Kidney epithelial cell (primary cell): ENCODE measurements around the gene ANKS1B. TPM values are rescaled to one million over a fixed set of nuclear protein-coding genes. Genes with fewer than 3 reads are reported as not detected.

Experiments
- DNase-seq: peaks from one replicate; pipeline ENCODE4 v3.0.0-alpha.2; 2010; ENCODE audit warnings: low read depth
- H3K27me3 ChIP-seq: 2 replicates; pipeline ENCODE4 v1.6.0; 2011; ENCODE audit warnings: low read length; ENCODE audit not compliant: control insufficient read depth, insufficient read depth
- H3K36me3 ChIP-seq: 2 replicates; pipeline ENCODE4 v1.5.1; 2011; ENCODE audit warnings: low read length; ENCODE audit not compliant: control insufficient read depth, insufficient read depth
- H3K4me3 ChIP-seq: 2 replicates; pipeline ENCODE4 v1.5.1; 2011; ENCODE audit warnings: low read depth, mild to moderate bottlenecking, control low read depth, low read length
- total RNA-seq: library from RNA; depleted of rRNA; stranded (reverse); fragments of >200 nt; gene quantifications from 2 replicates; pipeline ENCODE4 v1.2.3, GENCODE V29; 2015
- TF ChIP-seq, protein P1 (sequence below): IDR thresholded peaks from 2 replicates; pipeline ENCODE4 v1.5.1; 2011; ENCODE audit warnings: mild to moderate bottlenecking, moderate library complexity, low read length, control low read depth, inconsistent platforms; ENCODE audit not compliant: insufficient read depth, poor library complexity, severe bottlenecking

ANKS1B gene
- total RNA-seq, 1 donor from 2014 or later, result 0.13 TPM

GRCh38 chr12:98799146-98799810, 1185.5 kb downstream of the ANKS1B start:
- TF ChIP-seq, protein P1, sequence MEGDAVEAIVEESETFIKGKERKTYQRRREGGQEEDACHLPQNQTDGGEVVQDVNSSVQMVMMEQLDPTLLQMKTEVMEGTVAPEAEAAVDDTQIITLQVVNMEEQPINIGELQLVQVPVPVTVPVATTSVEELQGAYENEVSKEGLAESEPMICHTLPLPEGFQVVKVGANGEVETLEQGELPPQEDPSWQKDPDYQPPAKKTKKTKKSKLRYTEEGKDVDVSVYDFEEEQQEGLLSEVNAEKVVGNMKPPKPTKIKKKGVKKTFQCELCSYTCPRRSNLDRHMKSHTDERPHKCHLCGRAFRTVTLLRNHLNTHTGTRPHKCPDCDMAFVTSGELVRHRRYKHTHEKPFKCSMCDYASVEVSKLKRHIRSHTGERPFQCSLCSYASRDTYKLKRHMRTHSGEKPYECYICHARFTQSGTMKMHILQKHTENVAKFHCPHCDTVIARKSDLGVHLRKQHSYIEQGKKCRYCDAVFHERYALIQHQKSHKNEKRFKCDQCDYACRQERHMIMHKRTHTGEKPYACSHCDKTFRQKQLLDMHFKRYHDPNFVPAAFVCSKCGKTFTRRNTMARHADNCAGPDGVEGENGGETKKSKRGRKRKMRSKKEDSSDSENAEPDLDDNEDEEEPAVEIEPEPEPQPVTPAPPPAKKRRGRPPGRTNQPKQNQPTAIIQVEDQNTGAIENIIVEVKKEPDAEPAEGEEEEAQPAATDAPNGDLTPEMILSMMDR, result no peak
- DNase-seq, result no peak
- Histone ChIP-seq H3K36me3 (no peaks in the 10 kb centered on the region), H3K4me3 (no peak overlapping the region), H3K27me3 (no peaks in the 10 kb centered on the region)

GRCh38 chr12:98797200-98797599, 1187.5 kb downstream of the ANKS1B start:
- Histone ChIP-seq H3K4me3 (no peak overlapping the region), H3K27me3 (no peaks in the 10 kb centered on the region), H3K36me3 (no peaks in the 10 kb centered on the region)
- TF ChIP-seq, protein P1, result no peak
- DNase-seq, result no peak

DNA sequence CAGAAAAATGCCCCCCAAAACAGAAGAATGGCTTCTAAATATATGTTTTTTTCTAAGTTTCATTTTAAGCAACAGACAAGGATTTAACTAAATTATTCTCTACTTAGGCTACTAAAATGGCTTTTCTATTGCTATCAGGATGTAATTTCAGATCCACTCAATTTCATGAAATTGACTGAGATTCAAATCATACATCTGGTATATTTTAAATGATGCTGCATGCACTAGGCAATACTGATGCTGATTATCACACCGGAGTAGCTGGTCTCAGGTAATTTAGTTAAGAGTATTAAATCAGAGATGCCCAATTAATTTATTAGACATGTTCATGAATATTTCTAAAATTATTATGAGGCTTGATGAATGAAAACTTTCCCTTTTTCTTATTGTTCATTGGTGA, 1188.0 kb downstream of the ANKS1B start:
- no peaks in the 10 kb centered on the region for H3K36me3 ChIP-seq
- TF ChIP-seq, protein P1, result no peak

GRCh38 chr12:98793121-98793520, 1191.6 kb downstream of the ANKS1B start:
- no peak for DNase-seq
- Histone ChIP-seq H3K36me3 (no peaks in the 10 kb centered on the region), H3K27me3 (no peaks in the 10 kb centered on the region), H3K4me3 (no peak overlapping the region)
- TF ChIP-seq, protein P1, result no peak

More for the DNA sequence above, 1188.0 kb downstream of the ANKS1B start:
- H3K4me3 ChIP-seq, result no peak overlapping the region
- DNase-seq, result no peak
- no peaks in the 10 kb centered on the region for H3K27me3 ChIP-seq

DNA sequence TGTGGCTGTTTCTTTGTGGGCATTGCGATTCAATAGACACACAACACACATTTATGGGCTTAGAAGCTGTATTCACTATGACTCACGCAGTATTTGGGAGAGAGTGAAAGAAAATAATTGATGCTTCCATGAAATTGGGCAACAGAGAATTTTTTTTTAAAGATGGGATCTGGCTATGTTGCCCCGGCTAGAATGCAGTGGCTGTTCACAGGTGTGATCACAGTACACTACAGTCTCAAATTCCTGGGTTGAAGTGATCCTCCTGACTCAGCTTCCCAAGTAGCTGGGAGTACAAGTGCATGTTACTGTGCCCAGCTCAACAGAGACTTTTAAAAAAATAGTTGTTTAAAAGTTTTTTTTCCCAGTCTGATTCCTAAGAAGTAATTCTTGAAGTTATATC, 1193.3 kb downstream of the ANKS1B start:
- DNase-seq, result no peak
- TF ChIP-seq, protein P1, result no peak
- H3K36me3 ChIP-seq, result no peaks in the 10 kb centered on the region
- no peak overlapping the region for H3K4me3 ChIP-seq
- H3K27me3 ChIP-seq, result no peaks in the 10 kb centered on the region

GRCh38 chr12:98788396-98788795, 1196.3 kb downstream of the ANKS1B start:
- no peak for DNase-seq
- TF ChIP-seq, protein P1, result no peak
- Histone ChIP-seq H3K4me3 (no peak overlapping the region), H3K36me3 (no peaks in the 10 kb centered on the region), H3K27me3 (no peaks in the 10 kb centered on the region)
